Activated effector memory CD4-positive, alpha-beta T cell treated with Interleukin-2 at 50 U/mL for 16 hours (primary cell): ENCODE measurements around the gene PPIH.
A peak's percentile ranks its signal among the peaks of the same experiment; 100 is the strongest.
"Not testable (repeated sequence)": the region's sequence is repeated elsewhere in the genome, so short reads cannot be mapped to it uniquely, and the experiment has no call there.

ENCODE experiments used
- DNase-seq: peaks from one replicate; pipeline ENCODE4 v3.0.0-alpha.2; 2020

The PPIH gene

DNA sequence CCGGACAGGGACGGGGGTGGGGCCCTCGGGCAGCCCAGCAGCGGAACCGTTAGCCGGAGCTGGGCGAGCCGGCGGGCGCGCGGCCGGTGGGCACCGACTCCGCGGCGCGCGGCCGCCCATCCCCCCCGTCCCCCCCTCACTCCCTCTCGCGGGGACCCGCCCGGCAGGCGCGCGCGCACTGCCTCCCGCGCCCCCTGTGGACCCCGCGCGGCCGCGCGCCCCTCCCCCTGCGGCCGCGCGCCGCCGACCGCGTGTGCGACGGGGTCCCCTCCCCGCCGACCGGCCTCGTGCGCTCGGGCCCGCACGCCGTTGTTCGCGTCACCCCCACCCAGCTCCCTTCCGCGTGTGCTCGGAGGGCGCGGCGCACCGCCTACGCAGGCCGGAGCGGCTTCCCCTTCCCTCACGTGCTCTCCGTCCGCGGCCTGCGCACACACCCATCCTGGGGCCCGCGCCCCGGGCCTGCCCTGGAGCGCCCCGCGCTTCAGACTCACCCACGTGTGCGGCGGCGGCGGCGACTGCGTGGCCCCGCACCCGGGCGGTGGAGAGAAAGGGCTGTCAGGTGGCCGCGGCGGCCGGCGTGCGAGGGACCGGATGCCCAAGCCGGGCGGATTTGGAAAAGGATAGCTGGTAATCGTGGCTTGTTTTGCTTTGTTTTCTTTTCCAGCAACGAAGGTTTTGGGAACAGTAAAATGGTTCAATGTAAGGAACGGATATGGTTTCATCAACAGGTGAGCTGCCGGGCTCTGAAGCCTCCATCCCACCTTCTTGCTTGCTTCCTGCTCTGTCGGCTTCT, 24.7 kb downstream of the PPIH start:
- peak; percentile 51 for DNase-seq

DNA sequence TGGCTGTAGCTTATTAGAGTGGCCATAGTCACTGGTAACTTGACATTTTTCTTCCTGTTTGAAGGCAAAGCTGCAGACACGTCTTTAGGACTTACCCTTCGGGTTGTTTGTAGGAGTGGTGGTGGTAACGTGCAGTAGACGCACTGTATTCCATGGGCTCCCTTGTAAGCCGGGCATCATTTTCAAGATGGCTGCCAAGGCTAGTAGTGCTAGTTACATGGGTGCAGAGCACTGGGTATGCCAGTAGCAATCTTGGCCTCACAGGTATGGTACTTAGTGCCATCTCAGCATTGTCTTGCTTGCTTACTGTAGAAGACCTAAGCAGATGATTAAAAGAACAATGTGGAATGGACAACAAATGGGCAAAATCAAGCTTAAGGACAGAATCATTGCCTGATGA, 25.9 kb downstream of the PPIH start:
- DNase-seq, result no peak

GRCh38 chr1:42686418-42686817, 28.2 kb downstream of the PPIH start:
- DNase-seq, result no peak

- DNase-seq, result no peak
Measured at GRCh38 chr1:42689912-42690311, 31.7 kb downstream of the PPIH start.

DNA sequence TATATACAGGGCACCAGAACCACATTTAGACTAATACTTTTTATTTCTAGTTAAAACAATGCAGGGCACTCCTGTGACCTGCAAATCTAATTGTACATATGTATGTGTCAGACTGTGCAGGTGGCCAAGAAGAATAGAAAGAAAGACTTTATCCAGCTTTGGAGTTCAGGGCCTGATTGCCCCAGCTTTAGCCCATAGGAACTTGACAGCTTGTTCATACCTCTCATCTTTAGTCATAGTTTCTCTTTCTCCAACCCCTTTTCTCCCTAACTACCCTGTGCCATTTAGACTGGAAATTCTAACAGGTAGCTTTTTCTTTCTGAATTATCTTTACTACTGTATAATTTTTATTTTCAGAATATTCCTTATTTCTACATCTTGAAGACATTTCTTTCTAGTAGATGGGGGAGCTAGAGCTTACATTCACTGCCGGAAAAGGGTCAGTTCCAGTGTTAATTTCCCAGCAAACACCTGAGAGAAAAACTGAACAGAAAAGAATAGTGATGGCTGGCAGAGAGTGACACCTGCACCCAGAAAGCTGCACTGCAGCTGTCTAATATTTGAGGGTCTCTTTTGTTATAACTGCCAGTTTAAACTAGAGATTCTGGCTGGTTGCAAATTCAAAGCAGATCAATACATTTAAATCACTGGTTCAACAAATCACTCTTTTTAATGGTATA, 32.4 kb downstream of the PPIH start:
- DNase-seq, result no peak

DNA sequence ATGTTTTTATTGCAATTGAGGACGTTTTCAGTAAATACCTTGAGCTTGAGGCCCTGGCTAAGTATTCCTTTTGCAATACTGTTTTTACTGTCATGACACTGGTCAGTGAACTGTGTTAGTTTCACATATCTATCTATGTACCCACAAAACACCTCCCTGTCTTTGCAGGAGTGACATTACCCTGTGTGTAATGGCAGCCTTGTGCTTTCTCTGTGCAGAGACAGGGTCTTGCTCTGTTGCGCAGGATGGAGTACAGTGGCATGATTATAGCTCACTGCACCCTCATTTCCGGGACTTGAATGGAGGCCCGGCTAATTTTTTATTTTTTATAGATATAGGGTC, 32.9 kb downstream of the PPIH start:
- no peak for DNase-seq

DNA sequence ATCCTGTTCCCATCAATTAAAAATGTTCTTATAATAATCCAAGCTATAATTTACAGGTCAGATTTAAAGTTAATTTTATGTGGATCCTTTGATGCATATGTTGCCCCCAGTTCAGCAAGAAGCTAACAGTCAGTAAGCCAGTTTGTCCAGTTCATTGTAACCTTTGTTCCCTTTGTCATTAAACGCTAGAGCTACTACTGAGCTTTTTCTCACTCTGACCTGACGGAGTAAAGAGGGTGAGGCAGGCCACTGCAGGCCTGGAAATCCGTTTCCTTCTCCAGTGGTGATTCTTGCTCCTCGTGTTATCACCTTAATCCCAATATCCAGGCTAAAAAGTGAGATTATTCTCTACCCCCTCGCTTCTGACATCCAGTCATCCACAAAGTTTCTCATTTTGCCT, 34.2 kb downstream of the PPIH start:
- DNase-seq, result no peak

GRCh38 chr1:42692911-42693310, 34.7 kb downstream of the PPIH start:
- DNase-seq, result no peak

DNA sequence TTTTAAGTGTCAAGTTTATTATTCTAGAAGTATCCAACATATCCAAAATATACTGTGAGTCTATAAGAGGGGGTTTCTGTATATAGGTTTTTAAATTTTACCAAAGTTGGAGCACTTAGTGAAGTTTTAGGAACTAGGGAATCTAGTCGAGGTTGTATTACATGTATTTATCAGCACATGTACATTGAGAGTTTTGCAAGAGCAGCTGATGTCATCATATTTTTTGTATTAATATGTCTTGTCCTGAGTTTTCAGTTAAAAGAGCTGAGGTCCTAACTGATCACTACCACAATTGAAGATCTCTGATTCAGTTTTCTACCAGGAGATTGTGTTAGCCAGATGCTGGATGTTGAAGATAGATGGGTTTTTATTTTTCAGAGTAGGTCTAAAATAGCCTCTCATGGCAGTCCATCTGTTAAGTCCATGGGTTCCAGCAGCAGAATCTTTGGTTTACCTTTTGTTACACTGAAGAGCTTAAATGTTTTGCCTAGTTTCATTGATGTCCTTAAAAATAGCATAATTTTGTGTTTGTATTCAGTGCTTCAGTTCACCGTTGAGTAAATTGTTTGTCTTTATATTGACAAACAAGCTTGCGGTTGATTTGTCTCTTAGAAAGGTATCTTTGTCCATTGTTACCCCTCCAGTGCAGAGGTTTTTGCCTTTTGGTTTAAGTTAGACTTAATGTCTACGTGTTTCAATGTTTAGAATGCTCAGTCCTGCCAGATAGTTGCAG, 40.0 kb downstream of the PPIH start:
- DNase-seq, result no peak

DNA sequence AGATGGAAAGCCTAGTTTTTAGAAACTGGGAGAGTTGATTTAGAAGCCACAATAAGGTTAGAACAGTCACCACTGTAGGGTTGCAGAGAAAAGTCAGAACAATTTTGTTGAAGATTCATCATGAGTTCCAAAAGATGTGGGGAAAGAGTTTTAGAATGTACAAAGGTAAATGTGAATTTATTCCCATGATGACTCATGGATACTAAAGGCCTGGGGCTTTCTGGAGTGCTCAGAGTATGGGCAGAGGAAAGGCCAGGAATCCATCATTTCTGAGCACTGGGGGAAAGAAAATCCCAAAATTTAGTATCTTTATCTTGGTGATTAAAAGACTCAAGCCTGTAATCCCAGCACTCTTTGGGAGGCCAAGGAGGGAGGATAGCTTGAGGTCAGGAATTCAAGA, 41.8 kb downstream of the PPIH start:
- DNase-seq, result no peak

- no peak for DNase-seq
Measured at GRCh38 chr1:42703888-42704464, 45.8 kb downstream of the PPIH start.

DNA sequence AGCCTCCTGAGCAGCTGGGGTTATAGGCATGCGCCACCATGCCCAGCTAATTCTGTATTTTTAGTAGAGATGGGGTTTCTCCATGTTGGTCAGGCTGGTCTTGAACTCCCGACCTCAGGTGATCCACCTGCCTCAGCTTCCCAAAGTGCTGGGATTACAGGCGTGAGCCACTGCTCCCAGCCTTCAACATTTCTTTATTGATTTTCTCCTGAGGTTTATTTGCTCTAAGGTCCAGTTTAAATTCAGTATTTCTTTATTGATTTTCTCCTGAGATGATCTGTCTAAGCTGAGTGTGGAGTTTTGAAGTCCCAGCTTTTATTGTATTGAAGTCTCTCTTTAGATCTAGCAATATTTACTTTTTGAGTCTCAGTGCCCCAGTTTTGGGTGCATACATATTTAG, 54.6 kb downstream of the PPIH start:
- DNase-seq, result not testable (repeated sequence)

DNA sequence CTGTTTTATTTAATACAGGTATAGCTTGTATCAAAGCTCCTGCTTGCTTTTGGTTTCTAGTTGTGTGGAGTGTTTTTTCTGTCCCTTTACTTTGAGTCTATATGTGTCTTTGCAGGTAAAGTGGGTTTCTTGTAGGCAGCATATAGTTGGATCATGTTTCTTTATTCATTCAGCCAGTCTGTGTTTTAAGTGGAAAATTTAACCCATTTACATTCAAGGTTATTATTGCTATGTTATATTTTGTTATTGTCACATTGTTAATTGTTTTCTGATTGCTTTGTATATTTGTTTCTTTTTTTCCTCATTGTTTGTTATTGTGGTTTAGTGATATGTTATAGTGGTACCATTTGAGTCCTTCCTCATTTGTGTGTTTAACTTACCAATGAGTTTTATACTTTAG, 55.1 kb downstream of the PPIH start:
- DNase-seq, result no peak

- DNase-seq, result not testable (repeated sequence)
Measured at GRCh38 chr1:42714441-42714840, 56.2 kb downstream of the PPIH start.

DNA sequence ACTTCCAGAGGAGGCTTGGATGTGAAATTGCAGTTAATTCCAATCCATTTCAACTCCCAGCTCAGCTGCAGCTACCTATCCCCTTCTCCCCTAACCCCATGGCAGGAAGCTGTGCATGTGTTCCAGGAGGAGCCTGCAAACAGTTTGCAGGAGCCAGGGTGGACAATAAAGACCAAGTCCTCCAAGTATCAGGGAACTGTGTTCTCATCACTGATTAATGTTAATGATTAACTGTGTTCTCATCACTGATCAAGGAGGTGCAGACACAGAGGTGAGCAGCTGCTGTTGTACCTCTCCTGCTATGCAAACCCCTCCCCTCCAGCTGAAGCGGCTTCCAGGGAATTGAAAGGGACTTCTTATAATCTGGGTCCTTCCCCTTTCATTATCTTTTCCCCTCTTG, 62.6 kb downstream of the PPIH start:
- DNase-seq, result no peak

- DNase-seq, result no peak
Measured at GRCh38 chr1:42721926-42722325, 63.7 kb downstream of the PPIH start.

DNA sequence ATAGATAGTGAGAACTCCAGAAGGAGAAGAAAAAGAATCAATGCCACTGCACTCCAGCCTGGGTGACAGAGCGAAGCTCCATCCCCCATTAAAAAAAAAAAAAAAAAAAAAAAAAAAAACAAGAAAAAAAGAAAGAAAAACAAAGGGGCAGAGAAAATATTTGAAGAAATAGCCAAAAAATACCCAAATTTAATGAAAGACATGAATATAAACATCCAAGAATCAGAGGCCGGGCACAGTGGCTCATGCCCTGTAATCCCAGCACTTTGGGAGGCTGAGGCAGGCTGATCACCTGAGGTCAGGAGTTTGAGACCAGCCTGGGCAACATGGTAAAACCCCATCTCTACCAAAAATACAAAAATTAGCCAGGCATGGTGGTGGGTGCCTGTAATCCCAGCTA, 64.2 kb downstream of the PPIH start:
- DNase-seq, result not testable (repeated sequence)

GRCh38 chr1:42723511-42723910, 65.3 kb downstream of the PPIH start:
- DNase-seq, result no peak

DNA sequence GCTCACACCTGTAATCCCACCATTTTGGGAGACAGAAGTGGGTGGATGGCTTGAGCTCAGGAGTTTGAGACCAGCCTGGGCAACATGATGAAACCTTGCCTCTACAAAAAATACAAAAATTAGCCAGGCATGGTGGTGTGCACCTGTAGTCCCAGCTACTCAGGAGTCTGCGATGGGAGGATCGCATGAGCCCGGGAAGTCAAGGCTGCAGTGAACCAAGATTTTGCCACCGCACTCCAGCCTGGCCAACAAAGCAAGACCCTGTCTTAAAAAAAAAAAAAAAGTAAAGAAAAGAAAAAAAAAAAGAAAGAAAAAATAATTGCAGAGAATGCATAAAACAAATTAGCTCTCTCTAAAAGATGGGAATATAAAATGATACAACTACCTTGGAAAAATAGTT, 67.6 kb downstream of the PPIH start:
- not testable (repeated sequence) for DNase-seq
